ENCODE data around the gene ABHD16A. TPM values are rescaled to one million over a fixed set of nuclear protein-coding genes. Genes with fewer than 3 reads are reported as not detected.
A peak's percentile ranks its signal among the peaks of the same experiment; 100 is the strongest.

ABHD16A gene
- total and polyA plus RNA-seq, 2 of the 13 experiments (the other 11 are each of a cell fraction or from before 2014, with no cell fraction given), result 43.5 to 45.4 TPM

DNA sequence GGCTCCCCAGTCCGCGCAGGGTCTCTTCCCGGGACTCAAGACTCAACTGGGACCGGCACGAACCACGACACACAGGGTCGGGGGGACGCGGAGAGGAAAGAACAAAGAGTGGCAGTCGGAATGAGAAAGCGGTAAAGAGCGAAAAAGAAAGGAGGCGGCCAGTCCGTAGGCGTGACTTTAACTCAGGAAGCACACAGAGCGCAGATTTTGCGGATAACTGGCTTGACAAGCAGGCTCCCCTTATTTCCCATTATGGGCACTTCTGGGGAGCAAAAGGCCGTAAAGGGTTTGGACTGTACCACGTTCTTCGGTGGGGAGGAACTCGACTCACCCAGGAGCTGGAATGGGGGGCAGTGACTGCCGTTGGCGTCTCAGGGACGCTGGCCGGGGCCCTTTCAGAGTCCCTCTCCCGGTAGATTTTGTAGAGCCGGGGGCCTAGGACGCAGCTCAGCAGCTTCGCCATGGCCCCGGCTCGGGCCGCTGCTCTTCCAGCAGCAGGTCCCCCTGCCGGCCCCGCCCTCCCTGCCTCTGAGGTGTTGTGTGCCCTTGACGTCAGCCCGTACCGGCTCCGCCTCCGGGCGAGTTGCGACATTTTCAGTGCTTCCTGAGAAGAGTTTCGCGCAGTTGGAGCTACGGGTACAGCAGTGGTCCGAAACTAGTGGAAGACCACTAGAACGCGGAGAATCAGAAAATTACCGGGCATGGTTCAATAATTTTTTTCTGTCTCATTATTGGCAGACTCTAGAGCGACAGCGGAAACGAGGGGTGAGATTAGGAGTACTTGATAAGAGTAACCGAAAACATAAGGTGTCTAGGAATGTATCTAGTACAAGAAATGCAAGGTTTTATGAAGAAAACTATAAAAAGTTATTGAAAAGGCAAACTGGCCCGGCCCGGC is at the start of gene ABHD16A (continued):
- TF ChIP-seq, protein P1, sequence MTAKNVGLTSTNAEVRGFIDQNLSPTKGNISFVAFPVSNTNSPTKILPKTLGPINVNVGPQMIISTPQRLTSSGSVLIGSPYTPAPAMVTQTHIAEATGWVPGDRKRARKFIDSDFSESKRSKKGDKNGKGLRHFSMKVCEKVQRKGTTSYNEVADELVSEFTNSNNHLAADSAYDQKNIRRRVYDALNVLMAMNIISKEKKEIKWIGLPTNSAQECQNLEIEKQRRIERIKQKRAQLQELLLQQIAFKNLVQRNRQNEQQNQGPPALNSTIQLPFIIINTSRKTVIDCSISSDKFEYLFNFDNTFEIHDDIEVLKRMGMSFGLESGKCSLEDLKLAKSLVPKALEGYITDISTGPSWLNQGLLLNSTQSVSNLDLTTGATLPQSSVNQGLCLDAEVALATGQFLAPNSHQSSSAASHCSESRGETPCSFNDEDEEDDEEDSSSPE (CRISPR knock-in tag; IDR thresholded peaks at IDR 0.05), result peak; percentile 67
- TF ChIP-seq, protein P2, sequence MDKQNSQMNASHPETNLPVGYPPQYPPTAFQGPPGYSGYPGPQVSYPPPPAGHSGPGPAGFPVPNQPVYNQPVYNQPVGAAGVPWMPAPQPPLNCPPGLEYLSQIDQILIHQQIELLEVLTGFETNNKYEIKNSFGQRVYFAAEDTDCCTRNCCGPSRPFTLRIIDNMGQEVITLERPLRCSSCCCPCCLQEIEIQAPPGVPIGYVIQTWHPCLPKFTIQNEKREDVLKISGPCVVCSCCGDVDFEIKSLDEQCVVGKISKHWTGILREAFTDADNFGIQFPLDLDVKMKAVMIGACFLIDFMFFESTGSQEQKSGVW (CRISPR knock-in tag; IDR thresholded peaks at IDR 0.05; ENCODE audit: borderline replicate concordance), result no peak
- peak; percentile 60; the same call in 1 of the 2 replicates for TF ChIP-seq ZNF746 (CRISPR knock-in tag; IDR thresholded peaks at IDR 0.05)
- no peak for TF ChIP-seq ZC3H4 (CRISPR knock-in tag; IDR thresholded peaks at IDR 0.05; ENCODE audit: borderline replicate concordance)
- TF ChIP-seq AGO1 (IDR thresholded peaks at IDR 0.05; ENCODE audit: low read depth, low read length, poor library complexity, severe bottlenecking), result peak; percentile 41
- TF ChIP-seq TAF15 (IDR thresholded peaks at IDR 0.05; ENCODE audit: low read depth, low read length, poor library complexity, severe bottlenecking), result peak; percentile 37
- TF ChIP-seq HNRNPUL1 (IDR thresholded peaks at IDR 0.05; ENCODE audit: low read depth, low read length), result no peak
- peak; percentile 54; the same call in 1 of the 2 replicates for TF ChIP-seq EEA1 (CRISPR knock-in tag; IDR thresholded peaks at IDR 0.05; ENCODE audit: borderline replicate concordance)
- no peak for TF ChIP-seq HMG20B (CRISPR knock-in tag; conservative IDR thresholded peaks at IDR 0.05)
- TF ChIP-seq, protein P3, sequence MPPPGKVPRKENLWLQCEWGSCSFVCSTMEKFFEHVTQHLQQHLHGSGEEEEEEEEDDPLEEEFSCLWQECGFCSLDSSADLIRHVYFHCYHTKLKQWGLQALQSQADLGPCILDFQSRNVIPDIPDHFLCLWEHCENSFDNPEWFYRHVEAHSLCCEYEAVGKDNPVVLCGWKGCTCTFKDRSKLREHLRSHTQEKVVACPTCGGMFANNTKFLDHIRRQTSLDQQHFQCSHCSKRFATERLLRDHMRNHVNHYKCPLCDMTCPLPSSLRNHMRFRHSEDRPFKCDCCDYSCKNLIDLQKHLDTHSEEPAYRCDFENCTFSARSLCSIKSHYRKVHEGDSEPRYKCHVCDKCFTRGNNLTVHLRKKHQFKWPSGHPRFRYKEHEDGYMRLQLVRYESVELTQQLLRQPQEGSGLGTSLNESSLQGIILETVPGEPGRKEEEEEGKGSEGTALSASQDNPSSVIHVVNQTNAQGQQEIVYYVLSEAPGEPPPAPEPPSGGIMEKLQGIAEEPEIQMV (CRISPR knock-in tag; IDR thresholded peaks at IDR 0.05; ENCODE audit: low read depth), result no peak
- TF ChIP-seq, protein P4, sequence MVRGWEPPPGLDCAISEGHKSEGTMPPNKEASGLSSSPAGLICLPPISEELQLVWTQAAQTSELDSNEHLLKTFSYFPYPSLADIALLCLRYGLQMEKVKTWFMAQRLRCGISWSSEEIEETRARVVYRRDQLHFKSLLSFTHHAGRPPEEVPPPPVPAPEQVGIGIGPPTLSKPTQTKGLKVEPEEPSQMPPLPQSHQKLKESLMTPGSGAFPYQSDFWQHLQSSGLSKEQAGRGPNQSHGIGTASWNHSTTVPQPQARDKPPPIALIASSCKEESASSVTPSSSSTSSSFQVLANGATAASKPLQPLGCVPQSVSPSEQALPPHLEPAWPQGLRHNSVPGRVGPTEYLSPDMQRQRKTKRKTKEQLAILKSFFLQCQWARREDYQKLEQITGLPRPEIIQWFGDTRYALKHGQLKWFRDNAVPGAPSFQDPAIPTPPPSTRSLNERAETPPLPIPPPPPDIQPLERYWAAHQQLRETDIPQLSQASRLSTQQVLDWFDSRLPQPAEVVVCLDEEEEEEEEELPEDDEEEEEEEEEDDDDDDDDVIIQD (CRISPR knock-in tag; IDR thresholded peaks at IDR 0.05; ENCODE audit: low read depth), result 0 out of 2 replicates have a peak, but pooled peaks have one; percentile 72
- TF ChIP-seq, protein P5, sequence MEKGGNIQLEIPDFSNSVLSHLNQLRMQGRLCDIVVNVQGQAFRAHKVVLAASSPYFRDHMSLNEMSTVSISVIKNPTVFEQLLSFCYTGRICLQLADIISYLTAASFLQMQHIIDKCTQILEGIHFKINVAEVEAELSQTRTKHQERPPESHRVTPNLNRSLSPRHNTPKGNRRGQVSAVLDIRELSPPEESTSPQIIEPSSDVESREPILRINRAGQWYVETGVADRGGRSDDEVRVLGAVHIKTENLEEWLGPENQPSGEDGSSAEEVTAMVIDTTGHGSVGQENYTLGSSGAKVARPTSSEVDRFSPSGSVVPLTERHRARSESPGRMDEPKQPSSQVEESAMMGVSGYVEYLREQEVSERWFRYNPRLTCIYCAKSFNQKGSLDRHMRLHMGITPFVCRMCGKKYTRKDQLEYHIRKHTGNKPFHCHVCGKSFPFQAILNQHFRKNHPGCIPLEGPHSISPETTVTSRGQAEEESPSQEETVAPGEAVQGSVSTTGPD (CRISPR knock-in tag; IDR thresholded peaks at IDR 0.05), result peak; percentile 52; the same call in 1 of the 2 replicates
- peak; percentile 68; the same call in 1 of the 2 replicates for TF ChIP-seq ZFP36L1 (CRISPR knock-in tag; IDR thresholded peaks at IDR 0.05)
- no peak for TF ChIP-seq NBN (conservative IDR thresholded peaks at IDR 0.05)
- TF ChIP-seq, protein P6, sequence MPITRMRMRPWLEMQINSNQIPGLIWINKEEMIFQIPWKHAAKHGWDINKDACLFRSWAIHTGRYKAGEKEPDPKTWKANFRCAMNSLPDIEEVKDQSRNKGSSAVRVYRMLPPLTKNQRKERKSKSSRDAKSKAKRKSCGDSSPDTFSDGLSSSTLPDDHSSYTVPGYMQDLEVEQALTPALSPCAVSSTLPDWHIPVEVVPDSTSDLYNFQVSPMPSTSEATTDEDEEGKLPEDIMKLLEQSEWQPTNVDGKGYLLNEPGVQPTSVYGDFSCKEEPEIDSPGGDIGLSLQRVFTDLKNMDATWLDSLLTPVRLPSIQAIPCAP (CRISPR knock-in tag; IDR thresholded peaks at IDR 0.05; ENCODE audit: low read depth), result no peak
- TF ChIP-seq, protein P7, sequence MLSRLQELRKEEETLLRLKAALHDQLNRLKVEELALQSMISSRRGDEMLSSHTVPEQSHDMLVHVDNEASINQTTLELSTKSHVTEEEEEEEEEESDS (CRISPR knock-in tag; IDR thresholded peaks at IDR 0.05; ENCODE audit: borderline replicate concordance), result 0 out of 2 replicates have a peak, but pooled peaks have one; percentile 31
- no peak for TF ChIP-seq ZBTB1 (CRISPR knock-in tag; IDR thresholded peaks at IDR 0.05; ENCODE audit: borderline replicate concordance)
- peak; percentile 88; the same call in 1 of the 2 replicates for TF ChIP-seq SNAPC2 (CRISPR knock-in tag; IDR thresholded peaks at IDR 0.05)
